K562 (cell line): Measurements from ENCODE around the gene CDHR2. TPM values are rescaled to one million over a fixed set of nuclear protein-coding genes. Genes with fewer than 3 reads are reported as not detected.

ENCODE experiments used
- ADNP ChIP-seq: fragments of 200-800 bp; sonication (Bioruptor generic); IDR thresholded peaks from 2 replicates; pipeline ENCODE4 v1.6.1; 2016; ENCODE audit warnings: missing genetic modification characterization, missing compliant biosample characterization
- ARNT ChIP-seq, 2 experiments: fragments of 450-650 bp; IDR thresholded peaks; 2 replicates each; pipeline ENCODE4 v1.6.1; 2016; ENCODE audit warnings: mild to moderate bottlenecking in 1 of 2
- BCL6 ChIP-seq: fragments of 250-450 bp; sonication (Bioruptor Pico); IDR thresholded peaks from 2 replicates; pipeline ENCODE4 v1.4.0; 2020
- DDX20 ChIP-seq: fragments of 450-650 bp; IDR thresholded peaks from 2 replicates; pipeline ENCODE4 v1.6.1; 2016; ENCODE audit warnings: missing genetic modification characterization, low read depth, mild to moderate bottlenecking, missing compliant biosample characterization, moderate library complexity
- EP300 ChIP-seq: IDR thresholded peaks from 2 replicates; pipeline ENCODE4 v1.6.1; 2012; ENCODE audit warnings: low read length, improper control_type of control experiment
- HDAC8 ChIP-seq: fragments of 450-650 bp; IDR thresholded peaks from 2 replicates; pipeline ENCODE4 v1.6.1; 2016; ENCODE audit warnings: mild to moderate bottlenecking, missing genetic modification characterization, moderate library complexity, missing compliant biosample characterization
- HNRNPH1 ChIP-seq: fragments of 200-400 bp; formaldehyde crosslinking; optimal IDR thresholded peaks from 2 replicates; pipeline ENCODE3; 2017; ENCODE audit warnings: low read depth, mild to moderate bottlenecking, low read length, moderate library complexity
- NR3C1 ChIP-seq: sonication (generic); formaldehyde crosslinking; IDR thresholded peaks from 2 replicates; pipeline ENCODE4 v1.8.1; 2022; ENCODE audit warnings: missing genetic modification reagents
- RBM17 ChIP-seq: fragments of 200-400 bp; formaldehyde crosslinking; IDR thresholded peaks from 2 replicates; pipeline ENCODE4 v1.6.1; 2017; ENCODE audit warnings: low read depth, mild to moderate bottlenecking, low read length, borderline replicate concordance
- THAP12 ChIP-seq: fragments of 250-450 bp; sonication (Bioruptor Pico); IDR thresholded peaks from 2 replicates; pipeline ENCODE4 v1.9.0; 2021; ENCODE audit warnings: mild to moderate bottlenecking, inconsistent platforms
- ZNF124 ChIP-seq: sonication (generic); formaldehyde crosslinking; IDR thresholded peaks from 2 replicates; pipeline ENCODE4 v1.8.1; 2022; ENCODE audit warnings: missing genetic modification reagents
- ZNF263 ChIP-seq: sonication (generic); formaldehyde crosslinking; IDR thresholded peaks from 2 replicates; pipeline ENCODE4 v1.8.0; 2022; ENCODE audit warnings: mild to moderate bottlenecking, missing genetic modification reagents, borderline replicate concordance
- ZSCAN29 ChIP-seq: fragments of 450-650 bp; IDR thresholded peaks from 2 replicates; pipeline ENCODE4 v1.6.1; 2017
- polyA plus RNA-seq, 8 experiments: library from polyadenylated mRNA; depleted of rRNA in 4 of 8; stranded (reverse) in 5 of 8; unstranded in 3 of 8; fragments of >200 nt; fragmentation: Nextera tagmentation in 2 of 8; fragmentation: Illumina TruSeq in 1 of 8; extraction: Ambion mirVana in 2 of 8; extraction: Trizol in 1 of 8; gene quantifications; 2 replicates each; pipeline versions ENCODE4 v1.2.1 to v1.2.3, GENCODE V29; 2011 to 2014; ENCODE audit warnings: inconsistent platforms in 1 of 8, missing spikeins in 1 of 8
- total RNA-seq, 7 experiments: library from RNA; depleted of rRNA in 6 of 7; stranded (reverse); fragments of >200 nt in 6 of 7; fragmentation: Illumina TruSeq in 2 of 7; extraction: Trizol in 2 of 7; gene quantifications; 2 replicates each; pipeline versions ENCODE4 v1.2.1 to v1.2.3, GENCODE V29; 2011 to 2021; ENCODE audit warnings: low replicate concordance in 1 of 7
- TF ChIP-seq, protein P1 (sequence below): fragments of 450-650 bp; IDR thresholded peaks from 2 replicates; pipeline ENCODE4 v1.6.1; 2016; ENCODE audit warnings: low read depth, mild to moderate bottlenecking, moderate library complexity
- TF ChIP-seq, protein P2 (sequence below): fragments of 250-450 bp; sonication (Bioruptor Pico); IDR thresholded peaks from 2 replicates; pipeline ENCODE4 v1.5.0; 2021

CDHR2 gene
- total and polyA plus RNA-seq, 9 of the 15 experiments (the other 6 are each of a cell fraction or from before 2014, with no cell fraction given): 0.01 to 0.62 (median 0.09) TPM; not detected in 2

- TF ChIP-seq THAP12 (CRISPR knock-in tag) (no peak), ZSCAN29 (no peak), ARNT (IDR thresholded peaks at IDR 0.05) (no peak), HDAC8 (tag) (no peak), NR3C1 (CRISPR knock-in tag) (no peak), ZNF124 (no peak), RBM17 (no peak), EP300 (no peak), HNRNPH1 (no peak), ZNF263 (CRISPR knock-in tag) (no peak), BCL6 (CRISPR knock-in tag) (no peak), ADNP (tag) (no peak), DDX20 (tag) (no peak)
- TF ChIP-seq, protein P1, sequence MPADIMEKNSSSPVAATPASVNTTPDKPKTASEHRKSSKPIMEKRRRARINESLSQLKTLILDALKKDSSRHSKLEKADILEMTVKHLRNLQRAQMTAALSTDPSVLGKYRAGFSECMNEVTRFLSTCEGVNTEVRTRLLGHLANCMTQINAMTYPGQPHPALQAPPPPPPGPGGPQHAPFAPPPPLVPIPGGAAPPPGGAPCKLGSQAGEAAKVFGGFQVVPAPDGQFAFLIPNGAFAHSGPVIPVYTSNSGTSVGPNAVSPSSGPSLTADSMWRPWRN: no peak
- TF ChIP-seq, protein P2, sequence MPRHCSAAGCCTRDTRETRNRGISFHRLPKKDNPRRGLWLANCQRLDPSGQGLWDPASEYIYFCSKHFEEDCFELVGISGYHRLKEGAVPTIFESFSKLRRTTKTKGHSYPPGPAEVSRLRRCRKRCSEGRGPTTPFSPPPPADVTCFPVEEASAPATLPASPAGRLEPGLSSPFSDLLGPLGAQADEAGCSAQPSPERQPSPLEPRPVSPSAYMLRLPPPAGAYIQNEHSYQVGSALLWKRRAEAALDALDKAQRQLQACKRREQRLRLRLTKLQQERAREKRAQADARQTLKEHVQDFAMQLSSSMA (CRISPR knock-in tag): no peak
Measured at GRCh38 chr5:176543428-176544182, 5.5 kb upstream of the CDHR2 start (continued).
